Body of pancreas (tissue), 4 donors: Measurements from ENCODE around the gene ANKRD33.

Experiments
- CTCF ChIP-seq, 7 experiments: fragments of 450-650 bp in 4 of 7; fragments of 200-600 bp in 3 of 7; sonication (generic) in 3 of 7; IDR thresholded peaks; one replicate each; pipeline ENCODE4 v1.5.1; 2016 to 2019; ENCODE audit warnings: antibody characterized with exemption in 7 of 7
- POLR2A ChIP-seq, 3 donors: fragments of 450-650 bp; IDR thresholded peaks; one replicate each; pipeline ENCODE4 v1.6.1; 2016; ENCODE audit warnings: antibody characterized with exemption in 3 of 3, mild to moderate bottlenecking in 2 of 3

- TF ChIP-seq CTCF (IDR thresholded peaks at IDR 0.05) = no peak
- TF ChIP-seq POLR2A (IDR thresholded peaks at IDR 0.05) = no peak
Observed at GRCh38 chr12:51846911-51847642, 40.8 kb upstream of the ANKRD33 start.
